Stomach (tissue), 4 donors: ENCODE data around the gene BBS1.

Experiments
- POLR2A ChIP-seq, 4 donors: fragments of 450-650 bp; IDR thresholded peaks; one replicate each; pipeline ENCODE4 v1.6.1; 2016; ENCODE audit warnings: antibody characterized with exemption in 4 of 4, control low read depth in 2 of 4, mild to moderate bottlenecking in 1 of 4, moderate library complexity in 1 of 4
- TF ChIP-seq, protein P1 (sequence below), 7 experiments: fragments of 450-650 bp in 4 of 7; fragments of 200-600 bp in 3 of 7; sonication (generic) in 3 of 7; IDR thresholded peaks; one replicate each; pipeline ENCODE4 v1.5.1; 2016 to 2019; ENCODE audit warnings: antibody characterized with exemption in 7 of 7, control low read depth in 2 of 7, mild to moderate bottlenecking in 1 of 7

DNA sequence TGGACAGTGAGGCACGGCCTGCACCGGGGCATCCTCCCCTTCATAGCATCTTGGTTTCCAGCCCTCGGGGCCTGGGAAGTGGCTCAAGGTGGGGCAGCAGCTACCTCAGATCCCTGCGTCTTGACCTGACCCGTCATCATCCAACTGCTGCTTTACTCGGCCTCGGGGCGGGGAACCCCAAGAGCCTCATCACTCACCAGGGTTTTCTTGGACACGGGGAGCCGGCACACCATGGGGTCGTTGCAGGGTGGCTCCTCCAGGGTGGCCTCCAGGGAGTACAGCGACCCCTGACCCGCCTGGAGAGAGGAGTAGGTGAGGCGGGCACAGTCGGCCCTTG is 57.3 kb downstream of the BBS1 start:
- TF ChIP-seq, protein P1, sequence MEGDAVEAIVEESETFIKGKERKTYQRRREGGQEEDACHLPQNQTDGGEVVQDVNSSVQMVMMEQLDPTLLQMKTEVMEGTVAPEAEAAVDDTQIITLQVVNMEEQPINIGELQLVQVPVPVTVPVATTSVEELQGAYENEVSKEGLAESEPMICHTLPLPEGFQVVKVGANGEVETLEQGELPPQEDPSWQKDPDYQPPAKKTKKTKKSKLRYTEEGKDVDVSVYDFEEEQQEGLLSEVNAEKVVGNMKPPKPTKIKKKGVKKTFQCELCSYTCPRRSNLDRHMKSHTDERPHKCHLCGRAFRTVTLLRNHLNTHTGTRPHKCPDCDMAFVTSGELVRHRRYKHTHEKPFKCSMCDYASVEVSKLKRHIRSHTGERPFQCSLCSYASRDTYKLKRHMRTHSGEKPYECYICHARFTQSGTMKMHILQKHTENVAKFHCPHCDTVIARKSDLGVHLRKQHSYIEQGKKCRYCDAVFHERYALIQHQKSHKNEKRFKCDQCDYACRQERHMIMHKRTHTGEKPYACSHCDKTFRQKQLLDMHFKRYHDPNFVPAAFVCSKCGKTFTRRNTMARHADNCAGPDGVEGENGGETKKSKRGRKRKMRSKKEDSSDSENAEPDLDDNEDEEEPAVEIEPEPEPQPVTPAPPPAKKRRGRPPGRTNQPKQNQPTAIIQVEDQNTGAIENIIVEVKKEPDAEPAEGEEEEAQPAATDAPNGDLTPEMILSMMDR (IDR thresholded peaks at IDR 0.05) = no peak
- TF ChIP-seq POLR2A (IDR thresholded peaks at IDR 0.05) = no peak
